Measurements from ENCODE around the gene RRP36. TPM values are rescaled to one million over a fixed set of nuclear protein-coding genes. Genes with fewer than 3 reads are reported as not detected.
A peak's percentile ranks its signal among the peaks of the same experiment; 100 is the strongest.

RRP36 gene, protein sequence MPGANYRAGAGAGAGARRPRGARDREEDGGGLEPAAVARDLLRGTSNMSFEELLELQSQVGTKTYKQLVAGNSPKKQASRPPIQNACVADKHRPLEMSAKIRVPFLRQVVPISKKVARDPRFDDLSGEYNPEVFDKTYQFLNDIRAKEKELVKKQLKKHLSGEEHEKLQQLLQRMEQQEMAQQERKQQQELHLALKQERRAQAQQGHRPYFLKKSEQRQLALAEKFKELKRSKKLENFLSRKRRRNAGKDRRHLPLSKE
- total RNA-seq: 20.6 TPM

DNA sequence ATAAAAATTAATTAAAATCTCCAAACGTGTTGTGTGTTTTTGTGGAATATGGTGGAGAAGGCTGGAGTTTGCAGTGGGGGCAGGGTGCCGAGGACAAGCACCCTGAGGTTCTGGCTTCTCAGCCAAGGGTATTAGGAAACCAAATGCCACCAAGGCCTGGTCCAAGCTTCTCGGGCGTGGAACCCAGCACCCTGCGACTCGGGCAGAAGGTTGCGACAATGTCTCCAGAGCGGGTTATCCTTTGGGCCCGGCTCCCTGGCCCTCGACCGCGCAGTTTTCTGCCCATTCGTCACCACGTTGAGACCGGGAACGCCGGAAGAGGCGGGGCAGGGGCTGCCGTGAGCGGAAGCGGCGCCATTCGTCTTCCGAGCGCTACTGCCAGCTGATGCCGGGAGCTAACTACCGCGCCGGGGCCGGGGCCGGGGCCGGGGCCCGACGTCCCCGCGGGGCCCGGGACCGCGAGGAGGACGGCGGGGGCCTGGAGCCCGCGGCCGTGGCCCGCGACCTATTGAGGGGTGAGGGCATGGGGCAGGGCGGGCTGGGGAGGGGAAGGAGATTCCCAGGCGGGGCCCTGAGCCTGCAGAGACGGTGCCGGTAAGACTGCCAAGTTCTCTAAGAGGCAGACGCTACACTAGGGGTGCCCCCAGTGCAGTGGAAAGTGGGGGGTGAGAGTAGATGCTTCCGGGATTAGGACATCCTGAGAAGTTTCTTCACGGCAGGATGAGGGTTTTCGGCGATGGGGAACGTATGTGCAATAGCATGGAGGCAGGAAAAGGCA lies at the start of gene RRP36:
TSS of gene RRP36 (plus strand) at position 354 of the 778 bp plus-strand sequence. CDS start at position 386, 32 bp downstream.
- Histone ChIP-seq H3K27me3 (no peaks in the 10 kb centered on the region), H3K4me1 (peaks cover 15 to 27% of the 10 kb centered on the region in 2 donors), H3K36me3 (peaks cover 47 to 48% of the 10 kb centered on the region in 2 donors), H3K4me3 (peak within 1 kb of the TSS; percentile 77 to 98), H3K9me3 (no peaks in the 10 kb centered on the region), H3K27ac (peak within 1 kb of the TSS; percentile 79 to 95)
- TF ChIP-seq, protein P1, sequence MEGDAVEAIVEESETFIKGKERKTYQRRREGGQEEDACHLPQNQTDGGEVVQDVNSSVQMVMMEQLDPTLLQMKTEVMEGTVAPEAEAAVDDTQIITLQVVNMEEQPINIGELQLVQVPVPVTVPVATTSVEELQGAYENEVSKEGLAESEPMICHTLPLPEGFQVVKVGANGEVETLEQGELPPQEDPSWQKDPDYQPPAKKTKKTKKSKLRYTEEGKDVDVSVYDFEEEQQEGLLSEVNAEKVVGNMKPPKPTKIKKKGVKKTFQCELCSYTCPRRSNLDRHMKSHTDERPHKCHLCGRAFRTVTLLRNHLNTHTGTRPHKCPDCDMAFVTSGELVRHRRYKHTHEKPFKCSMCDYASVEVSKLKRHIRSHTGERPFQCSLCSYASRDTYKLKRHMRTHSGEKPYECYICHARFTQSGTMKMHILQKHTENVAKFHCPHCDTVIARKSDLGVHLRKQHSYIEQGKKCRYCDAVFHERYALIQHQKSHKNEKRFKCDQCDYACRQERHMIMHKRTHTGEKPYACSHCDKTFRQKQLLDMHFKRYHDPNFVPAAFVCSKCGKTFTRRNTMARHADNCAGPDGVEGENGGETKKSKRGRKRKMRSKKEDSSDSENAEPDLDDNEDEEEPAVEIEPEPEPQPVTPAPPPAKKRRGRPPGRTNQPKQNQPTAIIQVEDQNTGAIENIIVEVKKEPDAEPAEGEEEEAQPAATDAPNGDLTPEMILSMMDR (IDR thresholded peaks at IDR 0.05): no peak
- intact Hi-C loops (cut with DNase I): loop anchor here (1.0 kb wide), 1 partner anchor 38 kb away; the partner anchor contains the start of genes KLC4 and MRPL2
- DNase-seq (ENCODE audit: low spot score in 2 of 2): peak; percentile 35 to 90

DNA sequence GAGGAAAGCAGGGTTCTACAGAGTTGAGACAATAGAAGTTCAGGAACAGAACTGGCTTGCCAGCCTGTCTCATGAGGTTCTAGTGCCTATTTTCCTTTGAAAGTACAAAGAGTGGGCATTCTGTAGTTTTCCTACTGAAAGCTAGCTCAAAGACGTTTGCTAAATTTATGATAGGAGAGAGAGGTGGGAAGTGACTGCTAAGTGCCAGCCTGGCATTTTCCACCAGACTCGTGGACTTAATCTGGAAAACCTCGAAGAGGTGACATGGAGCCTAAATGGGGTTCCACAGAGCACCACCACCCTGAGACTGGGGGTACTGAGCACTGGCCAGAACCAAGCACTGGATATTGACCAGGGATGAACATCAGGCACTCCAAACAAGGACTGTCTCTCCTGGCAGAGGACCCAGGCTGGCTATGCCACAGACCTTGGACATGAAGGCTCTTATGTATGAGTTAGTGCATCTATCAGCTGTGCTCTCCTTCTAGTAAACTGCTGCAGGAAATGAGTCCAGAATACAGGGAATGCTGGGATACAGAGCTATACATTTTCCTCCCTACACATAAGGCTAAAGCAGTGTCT lies 49.6 kb upstream of the RRP36 start:
- Histone ChIP-seq H3K4me1 (no peaks in the 10 kb centered on the region), H3K36me3 (peaks cover 18 to 30% of the 10 kb centered on the region in 2 donors), H3K9me3 (no peaks in the 10 kb centered on the region), H3K27me3 (no peaks in the 10 kb centered on the region), H3K27ac (no peak overlapping the region), H3K4me3 (no peak overlapping the region)
- no peak for DNase-seq (ENCODE audit: low spot score in 2 of 2)
- intact Hi-C loops (cut with DNase I): no loop called here
- TF ChIP-seq, protein P1 (IDR thresholded peaks at IDR 0.05): no peak

DNA sequence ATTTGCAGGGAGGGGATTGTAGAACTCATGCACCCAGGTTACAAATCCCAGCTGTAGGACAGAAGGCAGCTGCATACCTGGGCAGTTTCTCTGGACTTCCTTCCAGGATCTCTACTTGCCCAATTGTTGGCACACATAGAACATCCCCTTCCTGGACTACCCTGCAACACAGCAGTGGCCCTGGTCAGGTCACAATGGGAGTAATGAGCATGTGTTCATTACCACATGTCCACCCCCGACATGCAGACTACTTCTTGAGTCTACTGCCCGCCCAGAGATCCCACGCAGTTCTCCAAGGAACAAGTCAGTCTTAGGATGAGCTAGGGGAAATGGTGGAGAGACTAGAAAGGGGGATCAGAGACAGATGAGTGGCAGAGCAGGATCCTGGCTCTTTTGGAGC lies 47.5 kb upstream of the RRP36 start:
- intact Hi-C loops (cut with DNase I): no loop called here
- peaks cover 0 to 13% of the 10 kb centered on the region in 2 donors for H3K4me1 ChIP-seq
- H3K9me3 ChIP-seq: no peaks in the 10 kb centered on the region
- H3K36me3 ChIP-seq: peaks cover 6 to 17% of the 10 kb centered on the region in 2 donors
- H3K27me3 ChIP-seq: no peaks in the 10 kb centered on the region
- DNase-seq (ENCODE audit: low spot score in 2 of 2): no peak
- no peak overlapping the region for H3K27ac ChIP-seq
- H3K4me3 ChIP-seq: no peak overlapping the region
- TF ChIP-seq, protein P1 (IDR thresholded peaks at IDR 0.05): no peak

DNA sequence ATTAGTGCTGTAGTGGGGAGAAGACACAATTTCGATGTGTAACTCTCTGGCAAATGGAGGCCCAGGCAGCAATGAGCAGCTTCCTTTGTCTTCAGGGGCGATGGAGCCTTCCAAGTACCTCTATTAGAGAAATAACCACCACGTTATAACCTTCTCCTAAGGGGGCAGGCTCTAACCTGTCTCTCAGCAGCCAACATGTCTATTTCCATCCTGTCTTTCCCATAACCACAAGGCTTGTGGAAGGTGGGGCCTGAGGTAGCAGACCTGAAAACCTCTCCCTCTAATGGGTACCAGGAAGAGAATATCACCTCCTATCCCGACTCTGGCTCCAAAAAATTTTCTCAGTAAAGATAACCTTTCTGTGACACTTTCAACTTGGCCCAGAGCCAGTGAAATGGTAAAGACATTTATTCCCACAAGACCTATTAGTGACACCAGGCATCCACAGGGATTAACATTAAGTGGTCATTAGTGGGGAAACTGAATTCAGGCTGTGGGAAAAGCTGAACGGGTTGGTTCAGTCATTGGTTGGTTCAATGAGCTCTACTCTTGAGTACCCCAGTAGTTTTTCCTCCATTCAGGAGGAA lies 46.4 kb upstream of the RRP36 start:
- Histone ChIP-seq H3K27me3 (no peaks in the 10 kb centered on the region), H3K4me3 (no peak overlapping the region), H3K9me3 (no peaks in the 10 kb centered on the region), H3K4me1 (peaks cover 0 to 18% of the 10 kb centered on the region in 2 donors), H3K36me3 (peaks cover 0 to 6% of the 10 kb centered on the region in 2 donors), H3K27ac (no peak overlapping the region)
- DNase-seq (ENCODE audit: low spot score in 2 of 2): no peak
- TF ChIP-seq, protein P1 (IDR thresholded peaks at IDR 0.05): no peak
- intact Hi-C loops (cut with DNase I): no loop called here

DNA sequence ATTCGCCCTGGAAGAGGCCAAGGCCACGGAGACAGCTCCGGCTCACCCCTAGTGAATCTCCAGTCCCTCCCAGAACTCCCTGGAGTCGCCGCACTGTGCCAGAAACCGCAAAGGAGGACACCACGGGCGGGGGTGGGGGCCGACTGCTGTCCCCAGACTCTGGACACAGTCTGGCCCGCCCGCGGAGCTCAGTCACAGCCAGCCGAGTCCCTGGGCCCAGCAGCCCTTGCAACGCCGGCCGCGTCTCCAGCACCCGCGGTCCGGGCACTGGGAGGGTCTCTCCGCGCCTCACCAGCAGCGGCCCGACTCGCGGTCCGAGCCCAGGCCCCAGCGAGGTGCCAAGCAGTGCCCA lies 43.0 kb upstream of the RRP36 start:
- TF ChIP-seq, protein P1 (IDR thresholded peaks at IDR 0.05): no peak
- intact Hi-C loops (cut with DNase I): loop anchor here (2.0 kb wide), 2 partner anchors 36 to 50 kb away; partner anchors contain the start of genes CNPY3 and KLHDC3
- Histone ChIP-seq H3K36me3 (peaks cover 0 to 4% of the 10 kb centered on the region in 2 donors), H3K4me3 (peak overlapping the region; percentile 84 to 92), H3K4me1 (peaks cover 0 to 23% of the 10 kb centered on the region in 2 donors), H3K27me3 (no peaks in the 10 kb centered on the region), H3K9me3 (no peaks in the 10 kb centered on the region), H3K27ac (peak overlapping the region; percentile 85 to 90)
- DNase-seq (ENCODE audit: low spot score in 2 of 2): peak in 1 of 2 donors; percentile 67

Data from ascending aorta (tissue), 2 donors.